NB4 (cell line): ENCODE measurements around the gene TEDC1.

Experiments used
- DNase-seq: peaks from one replicate; pipeline ENCODE4 v3.0.0; 2010; ENCODE audit warnings: low read depth
- H3K4me3 ChIP-seq: one replicate; pipeline ENCODE4 v1.5.1; 2011; ENCODE audit warnings: mild to moderate bottlenecking, low read depth, low read length, moderate library complexity
- MYC ChIP-seq: IDR thresholded peaks from 2 replicates; pipeline ENCODE4 v1.6.1; 2011; ENCODE audit warnings: low read depth, low read length
- POLR2A ChIP-seq: IDR thresholded peaks from 2 replicates; pipeline ENCODE4 v1.6.1; 2011; ENCODE audit warnings: mild to moderate bottlenecking; ENCODE audit not compliant: insufficient read length; ENCODE audit errors: extremely low read depth
- TF ChIP-seq, protein P1 (sequence below): IDR thresholded peaks from one replicate; pipeline ENCODE4 v1.5.1; 2012; ENCODE audit warnings: low read depth, low read length
- TF ChIP-seq, protein P2 (sequence below): IDR thresholded peaks from 2 replicates; pipeline ENCODE4 v1.6.1; 2011; ENCODE audit warnings: low read depth, low read length

TEDC1 gene

DNA sequence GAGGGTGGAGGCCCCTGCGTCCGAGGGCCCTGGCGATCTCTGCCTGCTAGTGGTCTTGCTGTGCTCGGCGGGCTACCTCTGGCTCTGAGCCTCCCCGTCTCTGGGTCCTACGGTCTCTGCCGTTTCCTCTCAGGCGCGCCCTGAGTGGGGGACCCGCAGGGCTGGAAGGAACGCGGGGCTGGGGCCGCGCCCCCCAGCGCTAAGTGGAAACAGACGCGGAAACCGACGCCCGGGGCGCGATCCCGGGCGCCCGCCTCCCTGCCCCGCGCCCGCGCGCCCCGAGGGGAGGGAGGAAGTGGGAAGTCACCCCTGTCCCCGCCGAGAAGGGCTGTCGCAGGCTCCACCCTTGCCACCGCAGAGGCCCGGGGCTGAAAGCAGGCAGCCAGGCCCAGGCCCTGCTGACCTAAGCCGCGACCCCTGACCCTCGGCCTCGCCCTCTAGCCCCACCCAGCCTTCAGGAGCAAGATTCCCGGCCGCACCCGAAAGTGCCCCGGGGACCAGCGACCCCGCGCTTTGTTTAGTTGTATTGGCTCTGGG lies 3.5 kb upstream of the TEDC1 start:
- TF ChIP-seq, protein P1, sequence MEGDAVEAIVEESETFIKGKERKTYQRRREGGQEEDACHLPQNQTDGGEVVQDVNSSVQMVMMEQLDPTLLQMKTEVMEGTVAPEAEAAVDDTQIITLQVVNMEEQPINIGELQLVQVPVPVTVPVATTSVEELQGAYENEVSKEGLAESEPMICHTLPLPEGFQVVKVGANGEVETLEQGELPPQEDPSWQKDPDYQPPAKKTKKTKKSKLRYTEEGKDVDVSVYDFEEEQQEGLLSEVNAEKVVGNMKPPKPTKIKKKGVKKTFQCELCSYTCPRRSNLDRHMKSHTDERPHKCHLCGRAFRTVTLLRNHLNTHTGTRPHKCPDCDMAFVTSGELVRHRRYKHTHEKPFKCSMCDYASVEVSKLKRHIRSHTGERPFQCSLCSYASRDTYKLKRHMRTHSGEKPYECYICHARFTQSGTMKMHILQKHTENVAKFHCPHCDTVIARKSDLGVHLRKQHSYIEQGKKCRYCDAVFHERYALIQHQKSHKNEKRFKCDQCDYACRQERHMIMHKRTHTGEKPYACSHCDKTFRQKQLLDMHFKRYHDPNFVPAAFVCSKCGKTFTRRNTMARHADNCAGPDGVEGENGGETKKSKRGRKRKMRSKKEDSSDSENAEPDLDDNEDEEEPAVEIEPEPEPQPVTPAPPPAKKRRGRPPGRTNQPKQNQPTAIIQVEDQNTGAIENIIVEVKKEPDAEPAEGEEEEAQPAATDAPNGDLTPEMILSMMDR = no peak
- TF ChIP-seq POLR2A = no peak
- TF ChIP-seq, protein P2, sequence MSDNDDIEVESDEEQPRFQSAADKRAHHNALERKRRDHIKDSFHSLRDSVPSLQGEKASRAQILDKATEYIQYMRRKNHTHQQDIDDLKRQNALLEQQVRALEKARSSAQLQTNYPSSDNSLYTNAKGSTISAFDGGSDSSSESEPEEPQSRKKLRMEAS = no peak
- no peak for TF ChIP-seq MYC
- H3K4me3 ChIP-seq = no peak overlapping the region
- peak; percentile 55 for DNase-seq

GRCh38 chr14:105487986-105488777 lies 2.9 kb upstream of the TEDC1 start:
- no peak overlapping the region for H3K4me3 ChIP-seq
- DNase-seq = no peak
- TF ChIP-seq MYC = no peak
- TF ChIP-seq, protein P1 = no peak
- TF ChIP-seq, protein P2 = no peak
- TF ChIP-seq POLR2A = no peak

DNA sequence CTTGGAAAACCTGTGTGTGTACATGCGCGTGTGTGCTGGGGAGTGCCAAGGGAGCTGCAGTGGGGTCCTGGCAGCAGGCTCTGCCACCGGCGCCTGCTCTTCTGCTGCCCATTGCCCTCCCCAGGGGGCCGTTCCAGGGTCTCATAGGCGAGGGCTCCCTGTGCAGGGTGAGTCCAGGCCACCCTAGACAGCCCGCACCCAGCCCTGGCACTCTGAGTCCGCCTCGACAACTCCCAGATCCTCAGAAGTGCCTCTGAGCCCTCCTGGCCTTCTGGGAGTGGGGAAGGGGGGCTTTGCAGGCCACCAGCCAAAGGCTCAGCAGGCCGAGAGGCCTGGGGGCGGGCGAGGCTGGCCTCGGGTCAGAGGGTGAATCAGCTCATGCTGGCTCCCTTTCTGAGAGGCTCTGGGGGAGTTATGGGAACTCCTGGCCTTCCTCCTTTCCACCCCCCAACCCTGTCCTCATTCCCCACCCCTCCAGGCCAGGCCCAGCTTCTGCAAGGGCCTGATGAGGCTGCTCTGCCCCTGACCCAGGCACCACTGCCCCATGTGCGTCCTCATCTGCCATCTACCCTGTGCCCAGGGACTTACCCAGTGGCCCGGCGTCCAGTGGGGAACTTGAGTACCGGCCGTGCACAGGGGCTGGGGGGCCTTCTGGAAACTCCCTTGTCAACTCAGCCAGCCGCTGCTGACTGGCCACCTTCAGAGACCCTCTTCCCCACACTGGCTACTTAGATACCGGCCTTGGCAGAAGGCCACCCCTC lies 2.1 kb upstream of the TEDC1 start:
- H3K4me3 ChIP-seq = no peak overlapping the region
- no peak for DNase-seq
- TF ChIP-seq MYC (no peak), POLR2A (no peak)
- TF ChIP-seq, protein P2 = no peak
- TF ChIP-seq, protein P1 = no peak

DNA sequence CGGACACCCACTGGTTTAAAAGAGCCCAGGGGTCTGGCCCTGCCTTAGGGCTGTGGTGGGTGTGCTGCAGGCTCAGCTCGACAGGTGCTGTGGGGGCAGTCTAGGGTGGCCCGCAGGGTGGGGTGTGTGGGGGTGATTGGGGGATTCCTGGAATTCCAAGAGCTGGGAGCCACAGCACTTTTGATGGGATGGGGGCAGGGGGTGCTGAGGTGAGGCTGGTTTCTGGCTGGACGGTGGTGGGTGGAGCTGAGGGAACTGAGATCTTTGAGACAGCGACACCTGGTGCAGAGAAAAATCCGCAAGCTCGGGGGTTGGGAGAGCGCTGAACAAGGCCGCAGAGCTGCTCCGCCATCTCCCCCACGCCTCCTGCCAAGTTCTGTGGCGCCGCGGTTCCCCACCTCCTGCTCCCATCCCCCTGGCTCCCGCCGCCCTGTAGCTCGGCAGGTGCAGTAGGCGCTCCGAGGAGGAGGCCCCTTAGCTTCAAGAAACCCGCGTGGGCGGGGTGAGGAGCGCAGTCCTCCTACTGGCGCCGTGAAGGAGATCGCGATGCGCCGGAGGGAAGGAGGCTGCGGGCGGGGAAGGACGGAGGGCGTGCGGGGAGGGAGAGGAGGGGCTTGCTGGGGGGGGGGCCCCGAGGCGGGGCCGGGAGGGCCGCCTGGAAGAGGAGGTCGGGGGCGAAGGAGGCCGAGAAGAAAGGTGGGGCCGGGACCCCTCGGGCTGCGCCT lies 1.3 kb upstream of the TEDC1 start:
- no peak for TF ChIP-seq POLR2A
- TF ChIP-seq, protein P1 = peak; percentile 50
- TF ChIP-seq MYC = peak; percentile 61; the same call in 1 of the 2 replicates
- TF ChIP-seq, protein P2 = peak; percentile 57
- peak overlapping the region; percentile 46 for H3K4me3 ChIP-seq
- peak; percentile 90 for DNase-seq

- H3K4me3 ChIP-seq = peak overlapping the region; percentile 46
- TF ChIP-seq, protein P1 = no peak
- TF ChIP-seq MYC (no peak), POLR2A (no peak)
- TF ChIP-seq, protein P2 = no peak
- no peak for DNase-seq
Measured at GRCh38 chr14:105490267-105490571, 827 bp upstream of the TEDC1 start.
